Natural killer cell treated with Interleukin-12 subunit alpha and Interleukin-12 subunit beta and Interleukin-15 and Interleukin-18, amount 100 ng/mL, for 72 hours (primary cell): Measurements from ENCODE around the gene CLDN5. TPM values are rescaled to one million over a fixed set of nuclear protein-coding genes. Genes with fewer than 3 reads are reported as not detected.

ENCODE experiments used
- ATAC-seq, 2 donors: fragments of 150-1000 bp; cut with Tn5 transposase in 1 of 2; sonication (Bioruptor Pico), chemical (Tn5 transposase) in 1 of 2; 2 replicates each; pipeline ENCODE4 v1.10.0; 2021
- DNase-seq: peaks from one replicate; pipeline ENCODE4 v3.0.0; 2022; ENCODE audit warnings: low spot score
- H3K27ac Mint-ChIP-seq, 2 donors: 1 replicate in 1 of 2; 2 replicates in 1 of 2; pipeline ENCODE4 v1.8.0; 2022; ENCODE audit warnings: mixed read lengths in 2 of 2, mild to moderate bottlenecking in 1 of 2, moderate library complexity in 1 of 2
- H3K27me3 Mint-ChIP-seq, 2 donors: 1 replicate in 1 of 2; 2 replicates in 1 of 2; pipeline ENCODE4 v1.8.0; 2022; ENCODE audit warnings: mixed read lengths in 2 of 2
- H3K36me3 Mint-ChIP-seq: one replicate; pipeline ENCODE4 v1.8.0; 2022; ENCODE audit warnings: mixed read lengths
- H3K4me1 Mint-ChIP-seq, 2 donors: 1 replicate in 1 of 2; 2 replicates in 1 of 2; pipeline ENCODE4 v1.8.0; 2022; ENCODE audit warnings: low read depth in 2 of 2, mixed read lengths in 2 of 2, mild to moderate bottlenecking in 1 of 2
- H3K4me3 Mint-ChIP-seq: one replicate; pipeline ENCODE4 v1.8.0; 2022; ENCODE audit warnings: mixed read lengths
- H3K9me3 Mint-ChIP-seq: 2 replicates; pipeline ENCODE4 v1.8.0; 2022; ENCODE audit warnings: mixed read lengths
- total RNA-seq, 2 donors: library from RNA; stranded (reverse); gene quantifications; one replicate each; pipeline ENCODE4 v1.2.3, GENCODE V29; 2022

CLDN5 gene, protein sequence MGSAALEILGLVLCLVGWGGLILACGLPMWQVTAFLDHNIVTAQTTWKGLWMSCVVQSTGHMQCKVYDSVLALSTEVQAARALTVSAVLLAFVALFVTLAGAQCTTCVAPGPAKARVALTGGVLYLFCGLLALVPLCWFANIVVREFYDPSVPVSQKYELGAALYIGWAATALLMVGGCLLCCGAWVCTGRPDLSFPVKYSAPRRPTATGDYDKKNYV
- not detected for total RNA-seq

DNA sequence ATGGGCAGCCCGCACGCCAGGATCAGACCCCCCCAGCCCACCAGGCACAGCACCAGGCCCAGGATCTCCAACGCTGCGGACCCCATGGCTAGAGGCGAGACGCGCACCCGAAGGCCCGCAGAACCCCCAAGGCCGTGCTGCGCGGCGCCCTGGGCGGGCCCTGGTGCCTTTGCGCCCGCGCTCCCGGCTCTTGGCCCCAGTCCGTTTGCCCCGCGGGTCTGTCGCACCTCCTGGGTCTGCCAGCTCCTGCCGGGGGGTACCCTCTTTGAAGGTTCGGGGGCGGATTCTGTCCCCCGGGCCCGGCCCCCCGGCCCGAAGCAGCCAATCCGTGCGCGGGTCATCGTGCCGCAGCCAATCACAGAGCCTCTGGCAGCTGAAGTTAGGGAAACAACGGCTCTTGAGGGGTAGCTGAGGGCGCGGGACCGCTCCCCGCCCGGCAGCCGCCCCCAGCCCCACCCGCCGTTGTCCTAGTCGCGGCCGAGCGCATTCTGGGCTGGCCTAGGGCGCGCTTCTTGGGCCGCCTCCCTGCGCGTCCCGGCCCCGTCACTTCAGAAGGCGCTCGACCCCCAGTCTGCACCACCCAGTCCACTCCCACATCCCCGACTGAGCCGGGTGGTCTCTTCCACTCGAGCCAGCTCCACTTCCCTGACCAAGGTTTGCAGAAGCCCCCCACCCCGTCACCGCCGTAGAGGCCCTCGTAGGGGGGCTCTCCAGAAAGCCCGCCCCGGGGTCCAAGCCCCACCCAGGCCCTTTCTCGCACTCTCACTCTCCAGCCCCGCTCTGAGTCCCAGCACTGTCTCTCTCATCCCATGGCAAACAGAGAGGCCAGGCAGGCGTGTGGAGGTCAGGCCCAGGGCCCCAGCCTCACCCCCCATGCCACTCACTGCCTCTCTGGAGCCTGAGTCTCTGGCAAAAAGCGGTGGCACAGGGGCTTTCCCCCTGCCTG lies at the start of gene CLDN5:
CLDN5 (minus strand) TSS at position 241 of the 946 bp plus-strand sequence; CDS start at position 86, 155 bp downstream.
- Mint-ChIP-seq H3K9me3 (no peaks in the 10 kb centered on the region), H3K36me3 (no peaks in the 10 kb centered on the region), H3K27me3 (peaks cover 11 to 16% of the 10 kb centered on the region in 2 donors), H3K4me1 (peaks cover 0 to 3% of the 10 kb centered on the region in 2 donors), H3K27ac (no peak within 1 kb of the TSS), H3K4me3 (no peak within 1 kb of the TSS)
- no peak for DNase-seq
- ATAC-seq, result no peak

DNA sequence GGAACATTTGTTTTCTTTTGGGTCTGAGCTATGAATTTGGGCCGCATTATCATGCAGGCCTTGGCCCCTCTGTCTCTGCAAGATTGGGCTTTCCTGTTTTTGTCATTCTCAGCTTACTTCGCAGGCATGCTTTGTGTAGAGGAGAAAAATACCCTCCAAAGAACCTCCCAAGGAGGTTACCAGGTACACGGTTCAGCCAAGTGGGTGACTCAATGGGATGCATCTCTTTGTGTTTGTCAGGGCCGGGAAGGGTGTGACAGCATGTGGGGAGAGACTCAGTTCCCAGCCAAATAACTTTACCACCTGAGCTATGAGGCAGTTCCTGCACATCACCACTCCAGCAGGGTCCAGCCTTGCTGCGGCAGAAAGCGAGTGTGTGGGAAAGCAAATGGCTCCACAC lies 47.8 kb upstream of the CLDN5 start:
- no peak for ATAC-seq
- Mint-ChIP-seq H3K4me3 (no peak overlapping the region), H3K27ac (no peak overlapping the region), H3K27me3 (no peaks in the 10 kb centered on the region), H3K36me3 (no peaks in the 10 kb centered on the region), H3K4me1 (peaks cover 5 to 8% of the 10 kb centered on the region in 2 donors), H3K9me3 (no peaks in the 10 kb centered on the region)
- no peak for DNase-seq

- ATAC-seq, result no peak
- H3K4me1 Mint-ChIP-seq, result peaks cover 0 to under 1% of the 10 kb centered on the region in 2 donors
- no peak overlapping the region for H3K4me3 Mint-ChIP-seq
- H3K9me3 Mint-ChIP-seq, result no peaks in the 10 kb centered on the region
- DNase-seq, result no peak
- no peak overlapping the region for H3K27ac Mint-ChIP-seq
- H3K27me3 Mint-ChIP-seq, result no peaks in the 10 kb centered on the region
- H3K36me3 Mint-ChIP-seq, result no peaks in the 10 kb centered on the region
Measured at GRCh38 chr22:19571207-19571795, 47.1 kb upstream of the CLDN5 start.

DNA sequence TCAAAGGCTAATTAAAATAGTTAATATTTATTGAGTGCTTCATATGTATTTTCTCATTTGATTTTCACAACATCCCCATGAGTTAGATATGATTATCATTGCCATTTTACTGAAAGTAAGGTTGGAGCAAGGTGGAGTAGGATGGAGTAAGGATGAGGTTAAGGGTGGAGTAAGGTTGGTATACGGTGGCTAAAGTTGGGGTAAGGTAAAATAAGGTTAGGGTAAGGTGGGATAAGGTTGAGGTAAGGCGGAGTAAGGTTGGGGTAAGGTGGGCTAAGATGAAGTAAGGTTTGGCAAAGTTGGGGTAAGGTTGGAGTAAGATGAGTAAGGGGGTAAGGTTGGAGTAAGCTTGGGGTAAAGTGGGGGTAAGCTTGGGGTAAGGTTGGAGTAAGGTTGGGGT lies 45.8 kb upstream of the CLDN5 start:
- H3K4me1 Mint-ChIP-seq, result no peaks in the 10 kb centered on the region
- H3K9me3 Mint-ChIP-seq, result no peaks in the 10 kb centered on the region
- DNase-seq, result no peak
- no peaks in the 10 kb centered on the region for H3K36me3 Mint-ChIP-seq
- no peaks in the 10 kb centered on the region for H3K27me3 Mint-ChIP-seq
- H3K4me3 Mint-ChIP-seq, result no peak overlapping the region
- ATAC-seq, result no peak
- no peak overlapping the region for H3K27ac Mint-ChIP-seq

DNA sequence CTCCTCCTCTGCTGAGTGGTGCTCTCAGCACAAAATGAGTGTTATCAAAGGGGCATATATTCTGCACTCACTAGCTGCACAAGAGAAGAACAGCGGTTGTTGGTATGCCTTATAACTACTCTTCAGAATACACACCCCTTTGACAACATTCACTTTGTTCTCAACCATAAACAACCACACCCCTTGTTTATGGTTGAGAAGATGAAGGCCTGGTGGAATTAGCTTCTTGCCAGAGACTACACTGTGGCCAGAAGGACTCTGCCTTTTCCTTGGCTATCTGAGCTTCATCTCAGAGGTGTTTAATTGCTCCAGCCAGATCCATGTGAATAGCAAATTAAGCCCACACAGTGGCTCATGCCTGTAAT lies 45.0 kb upstream of the CLDN5 start:
- no peaks in the 10 kb centered on the region for H3K27me3 Mint-ChIP-seq
- no peaks in the 10 kb centered on the region for H3K36me3 Mint-ChIP-seq
- H3K27ac Mint-ChIP-seq, result no peak overlapping the region
- DNase-seq (no peak), ATAC-seq (no peak)
- H3K9me3 Mint-ChIP-seq, result no peaks in the 10 kb centered on the region
- no peaks in the 10 kb centered on the region for H3K4me1 Mint-ChIP-seq
- H3K4me3 Mint-ChIP-seq, result no peak overlapping the region

- no peak overlapping the region for H3K4me3 Mint-ChIP-seq
- no peak for DNase-seq
- H3K36me3 Mint-ChIP-seq, result no peaks in the 10 kb centered on the region
- no peaks in the 10 kb centered on the region for H3K9me3 Mint-ChIP-seq
- H3K27me3 Mint-ChIP-seq, result no peaks in the 10 kb centered on the region
- no peaks in the 10 kb centered on the region for H3K4me1 Mint-ChIP-seq
- no peak for ATAC-seq
- H3K27ac Mint-ChIP-seq, result no peak overlapping the region
Measured at GRCh38 chr22:19568337-19569275, 44.4 kb upstream of the CLDN5 start.

- Mint-ChIP-seq H3K9me3 (no peaks in the 10 kb centered on the region), H3K36me3 (no peaks in the 10 kb centered on the region), H3K27ac (no peak overlapping the region), H3K4me1 (no peaks in the 10 kb centered on the region), H3K27me3 (no peaks in the 10 kb centered on the region), H3K4me3 (no peak overlapping the region)
- DNase-seq, result no peak
- no peak for ATAC-seq
Measured at GRCh38 chr22:19567157-19568009, 43.2 kb upstream of the CLDN5 start.

DNA sequence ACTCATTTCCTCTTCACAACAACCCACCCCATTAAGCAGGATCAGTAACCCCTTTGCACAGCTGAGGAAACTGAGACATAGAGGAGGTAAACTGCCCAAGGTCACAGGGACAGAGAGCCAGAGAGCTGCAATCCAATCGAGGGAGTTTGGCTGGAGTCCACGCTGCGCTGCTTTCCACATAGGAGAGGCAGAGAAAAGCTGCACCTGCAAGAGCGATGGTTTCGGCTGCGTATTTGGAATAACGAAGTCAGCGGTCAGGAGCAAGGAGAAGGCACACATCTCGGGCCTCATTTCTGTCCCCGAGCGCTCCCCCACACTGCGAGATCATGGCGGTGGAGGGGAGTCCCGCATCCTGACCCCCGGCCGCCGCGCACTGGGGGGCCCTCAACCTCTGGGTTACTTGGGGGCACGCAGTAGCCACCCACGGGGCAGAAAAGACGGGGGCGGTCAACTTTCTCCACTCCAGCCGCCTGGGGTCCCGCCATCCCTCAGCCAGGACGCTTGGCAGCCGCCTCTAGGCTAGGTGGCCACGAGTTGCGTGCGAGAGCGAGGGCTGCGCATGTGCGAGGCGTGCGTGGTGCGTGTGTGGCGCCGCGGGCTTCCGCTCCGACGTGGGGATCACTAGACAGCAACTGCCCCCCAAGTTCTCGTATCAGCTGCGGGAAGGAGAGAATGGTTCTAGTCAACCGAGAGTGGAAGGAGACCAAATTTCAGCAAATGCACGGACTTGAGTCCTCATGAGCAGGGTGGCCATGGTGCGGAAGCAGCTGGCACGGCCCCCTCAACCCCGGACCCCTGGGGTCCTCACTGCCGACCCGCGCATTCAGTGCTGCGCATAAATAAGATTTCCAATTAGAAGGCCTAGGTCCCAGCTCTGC lies 42.3 kb upstream of the CLDN5 start:
- no peak overlapping the region for H3K4me3 Mint-ChIP-seq
- no peak for DNase-seq

DNA sequence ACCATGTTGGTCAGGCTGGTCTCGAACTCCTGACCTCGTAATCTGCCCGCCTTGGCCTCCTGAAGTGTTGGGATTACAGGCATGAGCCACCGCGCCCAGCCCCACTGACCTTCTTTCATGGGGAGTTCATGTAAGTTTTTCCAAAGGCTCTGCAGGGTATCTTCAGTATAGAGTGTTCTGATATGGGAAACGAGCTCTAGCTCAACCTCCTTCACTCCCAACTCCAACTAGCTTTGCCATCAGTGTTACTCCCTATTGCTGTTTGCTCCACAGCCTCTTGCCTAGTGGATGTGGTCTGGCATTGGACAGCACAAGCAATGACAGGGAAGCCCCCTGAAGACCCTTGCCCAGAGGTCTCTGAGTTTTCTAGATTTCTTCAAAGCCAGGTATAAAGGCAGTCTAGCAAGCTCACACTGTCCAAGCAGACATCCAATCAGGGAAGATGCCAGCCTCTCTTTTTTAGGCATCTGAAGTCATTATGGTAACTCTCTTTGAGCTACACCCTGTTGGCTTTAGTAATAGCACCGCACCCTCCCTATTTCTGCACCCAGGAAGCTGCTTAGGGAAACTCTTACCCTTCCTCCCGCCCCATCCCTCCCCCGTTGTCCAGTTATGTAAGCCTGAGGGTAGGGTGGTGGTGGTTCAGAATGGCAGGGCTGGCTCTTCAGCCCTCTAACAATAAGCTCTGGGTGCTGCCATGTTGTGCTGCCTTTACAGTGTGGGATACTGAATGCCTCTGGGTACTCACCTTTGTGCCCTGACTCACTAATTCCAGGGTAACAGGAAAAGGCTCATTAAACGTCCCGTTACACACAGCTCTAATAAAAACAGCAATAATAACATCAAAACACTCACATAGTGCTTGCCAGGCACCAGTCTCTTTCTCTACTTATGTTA lies 41.4 kb upstream of the CLDN5 start:
- ATAC-seq, result no peak
- H3K4me3 Mint-ChIP-seq, result no peak overlapping the region
- no peaks in the 10 kb centered on the region for H3K9me3 Mint-ChIP-seq
- no peaks in the 10 kb centered on the region for H3K4me1 Mint-ChIP-seq
- no peak overlapping the region for H3K27ac Mint-ChIP-seq
- no peaks in the 10 kb centered on the region for H3K27me3 Mint-ChIP-seq
- H3K36me3 Mint-ChIP-seq, result no peaks in the 10 kb centered on the region
- DNase-seq, result no peak

More for the DNA sequence above, 42.3 kb upstream of the CLDN5 start:
- Mint-ChIP-seq H3K36me3 (no peaks in the 10 kb centered on the region), H3K9me3 (no peaks in the 10 kb centered on the region), H3K4me1 (no peaks in the 10 kb centered on the region), H3K27me3 (no peaks in the 10 kb centered on the region), H3K27ac (no peak overlapping the region)
- no peak for ATAC-seq

DNA sequence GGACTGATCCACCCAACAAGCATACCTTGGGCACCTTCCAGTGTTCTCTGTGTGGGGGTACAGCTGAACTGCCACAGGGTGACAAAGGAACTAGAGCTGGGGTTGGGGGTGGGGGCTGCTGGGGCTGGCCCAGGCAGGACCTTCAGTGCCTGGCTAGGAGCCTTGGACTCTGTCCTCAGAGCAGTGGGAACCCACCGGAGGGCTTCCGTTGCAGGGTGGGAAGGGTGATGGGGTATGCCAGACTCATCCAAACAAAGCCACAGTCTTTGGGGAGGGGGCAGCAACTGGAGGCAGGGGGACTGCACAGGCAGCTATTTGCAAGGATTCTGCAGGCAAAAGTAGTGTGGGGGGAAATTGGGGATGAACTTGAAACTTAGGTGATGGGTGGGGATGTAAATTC lies 35.7 kb upstream of the CLDN5 start:
- Mint-ChIP-seq H3K4me1 (no peaks in the 10 kb centered on the region), H3K9me3 (no peaks in the 10 kb centered on the region), H3K27ac (no peak overlapping the region), H3K4me3 (no peak overlapping the region), H3K27me3 (peaks cover 0 to 6% of the 10 kb centered on the region in 2 donors), H3K36me3 (no peaks in the 10 kb centered on the region)
- ATAC-seq (no peak), DNase-seq (no peak)

- Mint-ChIP-seq H3K36me3 (no peaks in the 10 kb centered on the region), H3K27ac (no peak overlapping the region), H3K4me3 (no peak overlapping the region), H3K9me3 (no peaks in the 10 kb centered on the region), H3K27me3 (peaks cover 2 to 7% of the 10 kb centered on the region in 2 donors), H3K4me1 (no peaks in the 10 kb centered on the region)
- ATAC-seq, result no peak
- no peak for DNase-seq
Measured at GRCh38 chr22:19559324-19559811, 35.2 kb upstream of the CLDN5 start.
